ENCODE results near the gene NUP205.
"Not testable (repeated sequence)": the region's sequence is repeated elsewhere in the genome, so short reads cannot be mapped to it uniquely, and the experiment has no call there.

NUP205 gene

DNA sequence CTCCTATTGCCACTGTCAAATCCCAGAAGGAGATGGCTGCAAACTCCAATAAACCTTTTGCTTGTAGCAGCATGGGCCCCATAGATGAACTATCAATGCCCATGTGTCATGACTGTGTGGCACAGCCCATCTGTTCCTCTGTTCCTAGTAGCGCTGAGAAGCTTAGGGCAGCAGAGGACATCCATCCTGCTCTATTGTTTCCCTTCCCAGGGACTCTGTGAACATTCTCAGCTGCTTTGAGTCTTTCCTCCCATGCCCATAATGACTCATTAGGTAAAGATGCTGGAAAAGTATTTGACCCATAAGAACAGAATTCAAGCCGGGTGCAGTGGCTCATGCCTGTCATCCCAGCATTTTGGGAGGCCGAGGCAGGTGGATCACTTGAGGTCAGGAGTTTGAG lies 132.8 kb downstream of the NUP205 start:
- Histone ChIP-seq H4K20me1 (ENCODE audit: insufficient read depth, low read length) (no peaks in the 10 kb centered on the region), H3K79me2 (ENCODE audit: low read length) (no peaks in the 10 kb centered on the region), H2AFZ (ENCODE audit: low read depth, low read length) (no peak overlapping the region), H3K4me1 (ENCODE audit: low read length) (no peaks in the 10 kb centered on the region), H3K27me3 (ENCODE audit: low read depth, low read length) (no peaks in the 10 kb centered on the region), H3K4me3 (ENCODE audit: low read length) (no peak overlapping the region), H3K36me3 (replicated peaks; ENCODE audit: low read depth, low read length) (no peaks in the 10 kb centered on the region), H3K9me3 (ENCODE audit: insufficient read depth, low read length) (no peaks in the 10 kb centered on the region), H3K27ac (ENCODE audit: low read length) (no peak overlapping the region), H3K9ac (ENCODE audit: low read length) (no peak overlapping the region), H3K4me2 (ENCODE audit: low read length) (no peak overlapping the region)
- TF ChIP-seq, protein P1, sequence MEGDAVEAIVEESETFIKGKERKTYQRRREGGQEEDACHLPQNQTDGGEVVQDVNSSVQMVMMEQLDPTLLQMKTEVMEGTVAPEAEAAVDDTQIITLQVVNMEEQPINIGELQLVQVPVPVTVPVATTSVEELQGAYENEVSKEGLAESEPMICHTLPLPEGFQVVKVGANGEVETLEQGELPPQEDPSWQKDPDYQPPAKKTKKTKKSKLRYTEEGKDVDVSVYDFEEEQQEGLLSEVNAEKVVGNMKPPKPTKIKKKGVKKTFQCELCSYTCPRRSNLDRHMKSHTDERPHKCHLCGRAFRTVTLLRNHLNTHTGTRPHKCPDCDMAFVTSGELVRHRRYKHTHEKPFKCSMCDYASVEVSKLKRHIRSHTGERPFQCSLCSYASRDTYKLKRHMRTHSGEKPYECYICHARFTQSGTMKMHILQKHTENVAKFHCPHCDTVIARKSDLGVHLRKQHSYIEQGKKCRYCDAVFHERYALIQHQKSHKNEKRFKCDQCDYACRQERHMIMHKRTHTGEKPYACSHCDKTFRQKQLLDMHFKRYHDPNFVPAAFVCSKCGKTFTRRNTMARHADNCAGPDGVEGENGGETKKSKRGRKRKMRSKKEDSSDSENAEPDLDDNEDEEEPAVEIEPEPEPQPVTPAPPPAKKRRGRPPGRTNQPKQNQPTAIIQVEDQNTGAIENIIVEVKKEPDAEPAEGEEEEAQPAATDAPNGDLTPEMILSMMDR (IDR thresholded peaks at IDR 0.05; ENCODE audit: low read depth, low read length), result no peak
- no peak for TF ChIP-seq EZH2phosphoT487 (IDR thresholded peaks at IDR 0.05; ENCODE audit: low read depth)

DNA sequence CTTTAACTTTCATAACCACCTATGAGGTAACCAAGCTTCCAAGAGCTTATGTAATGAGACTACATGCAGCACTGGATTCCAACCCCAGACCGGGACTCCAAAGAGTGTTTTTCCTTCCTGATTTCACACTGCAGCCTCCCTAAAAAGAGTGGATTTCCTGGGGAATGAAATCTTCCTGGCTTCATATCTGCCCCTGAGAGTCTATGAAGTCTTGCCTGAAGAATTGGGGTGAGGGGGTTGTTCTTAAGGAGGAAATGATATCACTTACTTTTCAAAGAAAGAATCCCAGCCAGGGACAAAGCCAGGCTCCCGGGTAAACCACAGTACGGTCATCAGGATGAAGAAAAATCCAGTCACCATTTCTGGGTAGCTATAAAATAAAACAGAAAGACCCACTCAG lies 134.3 kb downstream of the NUP205 start:
- no peaks in the 10 kb centered on the region for H3K4me1 ChIP-seq (ENCODE audit: low read length)
- no peaks in the 10 kb centered on the region for H4K20me1 ChIP-seq (ENCODE audit: insufficient read depth, low read length)
- no peak overlapping the region for H3K9ac ChIP-seq (ENCODE audit: low read length)
- no peaks in the 10 kb centered on the region for H3K9me3 ChIP-seq (ENCODE audit: insufficient read depth, low read length)
- H3K27ac ChIP-seq (ENCODE audit: low read length), result no peak overlapping the region
- no peaks in the 10 kb centered on the region for H3K27me3 ChIP-seq (ENCODE audit: low read depth, low read length)
- no peak overlapping the region for H2AFZ ChIP-seq (ENCODE audit: low read depth, low read length)
- TF ChIP-seq EZH2phosphoT487 (IDR thresholded peaks at IDR 0.05; ENCODE audit: low read depth), result no peak
- TF ChIP-seq, protein P1 (IDR thresholded peaks at IDR 0.05; ENCODE audit: low read depth, low read length), result no peak
- H3K4me2 ChIP-seq (ENCODE audit: low read length), result no peak overlapping the region
- H3K4me3 ChIP-seq (ENCODE audit: low read length), result no peak overlapping the region
- H3K79me2 ChIP-seq (ENCODE audit: low read length), result no peaks in the 10 kb centered on the region
- no peaks in the 10 kb centered on the region for H3K36me3 ChIP-seq (replicated peaks; ENCODE audit: low read depth, low read length)

DNA sequence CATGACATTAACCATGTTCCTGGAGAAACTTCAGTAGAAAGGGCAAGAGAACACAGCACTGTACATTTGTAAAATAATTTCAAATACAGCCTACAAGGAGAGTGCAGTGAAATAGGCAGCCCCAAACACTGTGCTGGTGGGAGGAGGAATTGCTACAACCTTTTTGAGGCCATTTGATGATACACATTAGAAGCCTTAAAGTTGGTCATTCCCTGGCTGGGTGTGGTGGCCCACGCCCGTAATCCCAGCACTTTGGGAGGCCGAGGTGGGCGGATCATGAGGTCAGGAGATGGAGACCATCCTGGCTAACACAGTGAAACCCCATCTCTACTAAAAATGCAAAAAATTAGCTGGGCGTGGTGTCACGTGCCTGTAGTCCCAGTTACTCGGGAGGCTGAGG lies 134.9 kb downstream of the NUP205 start:
- H3K9me3 ChIP-seq (ENCODE audit: insufficient read depth, low read length); H3K4me3 ChIP-seq (ENCODE audit: low read length); H3K4me1 ChIP-seq (ENCODE audit: low read length); H2AFZ ChIP-seq (ENCODE audit: low read depth, low read length); H3K27ac ChIP-seq (ENCODE audit: low read length); H3K36me3 ChIP-seq (replicated peaks; ENCODE audit: low read depth, low read length); H4K20me1 ChIP-seq (ENCODE audit: insufficient read depth, low read length); H3K4me2 ChIP-seq (ENCODE audit: low read length); H3K27me3 ChIP-seq (ENCODE audit: low read depth, low read length); H3K79me2 ChIP-seq (ENCODE audit: low read length); H3K9ac ChIP-seq (ENCODE audit: low read length): not testable (repeated sequence)

DNA sequence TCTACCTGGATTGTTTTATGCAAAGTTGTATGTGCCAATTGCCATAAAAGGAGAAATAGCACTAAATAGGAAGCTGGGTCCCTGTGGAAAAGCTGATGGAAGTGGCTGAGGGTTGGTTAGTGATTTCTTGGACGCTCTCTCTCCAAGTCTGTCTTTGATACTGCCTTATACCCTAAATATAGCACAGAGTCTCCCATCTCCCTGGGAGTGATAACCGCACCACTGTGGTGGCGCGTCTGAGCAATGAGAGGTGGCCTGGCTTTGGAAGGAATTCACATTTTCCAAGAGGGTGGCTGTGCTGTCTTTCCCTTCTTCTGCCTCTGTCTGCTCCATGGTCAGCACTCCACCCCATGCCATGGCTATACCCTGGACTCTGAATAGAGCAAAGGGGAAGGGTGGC lies 135.8 kb downstream of the NUP205 start:
- Histone ChIP-seq H3K4me2 (ENCODE audit: low read length) (no peak overlapping the region), H3K79me2 (ENCODE audit: low read length) (no peaks in the 10 kb centered on the region), H3K9me3 (ENCODE audit: insufficient read depth, low read length) (no peaks in the 10 kb centered on the region), H3K27ac (ENCODE audit: low read length) (no peak overlapping the region), H3K27me3 (ENCODE audit: low read depth, low read length) (no peaks in the 10 kb centered on the region), H4K20me1 (ENCODE audit: insufficient read depth, low read length) (no peaks in the 10 kb centered on the region), H3K4me3 (ENCODE audit: low read length) (no peak overlapping the region), H3K4me1 (ENCODE audit: low read length) (no peaks in the 10 kb centered on the region), H2AFZ (ENCODE audit: low read depth, low read length) (no peak overlapping the region), H3K36me3 (replicated peaks; ENCODE audit: low read depth, low read length) (no peaks in the 10 kb centered on the region), H3K9ac (ENCODE audit: low read length) (no peak overlapping the region)
- no peak for TF ChIP-seq EZH2phosphoT487 (IDR thresholded peaks at IDR 0.05; ENCODE audit: low read depth)
- TF ChIP-seq, protein P1 (IDR thresholded peaks at IDR 0.05; ENCODE audit: low read depth, low read length), result no peak
